Measurements from ENCODE around the gene SDF2L1.
"Not testable (repeated sequence)": the region's sequence is repeated elsewhere in the genome, so short reads cannot be mapped to it uniquely, and the experiment has no call there.

SDF2L1 gene, protein sequence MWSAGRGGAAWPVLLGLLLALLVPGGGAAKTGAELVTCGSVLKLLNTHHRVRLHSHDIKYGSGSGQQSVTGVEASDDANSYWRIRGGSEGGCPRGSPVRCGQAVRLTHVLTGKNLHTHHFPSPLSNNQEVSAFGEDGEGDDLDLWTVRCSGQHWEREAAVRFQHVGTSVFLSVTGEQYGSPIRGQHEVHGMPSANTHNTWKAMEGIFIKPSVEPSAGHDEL

DNA sequence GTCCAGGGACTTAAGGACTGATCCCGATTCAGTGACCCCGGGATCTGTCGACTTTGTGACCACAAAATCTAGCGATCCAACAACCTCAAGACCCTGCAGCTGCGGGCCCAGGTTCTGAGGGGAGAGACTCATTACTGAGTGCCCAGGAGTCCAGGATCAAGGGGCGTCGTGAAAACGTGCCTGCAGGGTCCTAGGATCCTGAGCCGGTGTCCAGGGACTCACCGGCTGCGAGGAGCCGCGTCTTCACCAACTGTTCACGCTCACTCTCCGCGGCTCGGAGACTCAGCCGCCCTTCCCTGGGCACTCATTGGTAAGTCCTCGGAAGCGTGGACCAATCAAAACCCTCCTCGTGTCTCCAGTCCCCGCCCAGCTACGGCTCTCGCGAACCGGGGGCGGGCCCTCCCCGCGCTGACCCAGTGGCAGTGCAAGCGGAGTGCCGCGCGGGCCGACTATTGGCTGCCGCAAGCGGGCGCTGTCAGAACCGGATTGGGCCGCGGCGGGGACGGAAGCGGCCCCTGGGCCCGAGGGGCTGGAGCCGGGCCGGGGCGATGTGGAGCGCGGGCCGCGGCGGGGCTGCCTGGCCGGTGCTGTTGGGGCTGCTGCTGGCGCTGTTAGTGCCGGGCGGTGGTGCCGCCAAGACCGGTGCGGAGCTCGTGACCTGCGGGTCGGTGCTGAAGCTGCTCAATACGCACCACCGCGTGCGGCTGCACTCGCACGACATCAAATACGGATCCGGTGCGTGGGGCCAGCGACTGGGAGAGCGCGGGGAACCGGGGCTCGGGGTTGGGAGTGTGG, at the start of gene SDF2L1:
Gene SDF2L1 (plus strand): TSS at position 514 of the 795 bp plus-strand sequence. CDS start 35 bp downstream, at position 549.
- DNase-seq (ENCODE audit: low read depth) = peak; percentile 97

DNA sequence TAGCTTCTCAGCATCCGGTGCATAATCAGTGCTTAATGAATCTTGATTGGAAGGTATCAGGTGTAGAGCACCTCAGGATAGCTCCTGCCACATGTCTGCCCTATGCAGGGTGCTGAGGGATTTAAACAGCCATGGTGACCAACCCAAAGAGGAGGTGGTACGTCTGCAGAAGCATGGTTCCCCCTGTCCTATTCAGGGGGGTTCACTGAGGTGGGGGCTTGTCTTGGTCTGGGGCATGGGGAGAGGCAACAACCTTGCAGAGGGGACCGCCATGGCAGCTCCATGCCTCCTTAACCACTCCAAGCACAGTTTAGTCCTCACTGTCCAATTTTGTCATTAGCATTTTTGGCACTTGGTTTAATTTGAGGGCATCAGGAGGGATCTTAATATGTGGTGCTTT, 49.7 kb upstream of the SDF2L1 start:
- DNase-seq (ENCODE audit: low read depth) = no peak

DNA sequence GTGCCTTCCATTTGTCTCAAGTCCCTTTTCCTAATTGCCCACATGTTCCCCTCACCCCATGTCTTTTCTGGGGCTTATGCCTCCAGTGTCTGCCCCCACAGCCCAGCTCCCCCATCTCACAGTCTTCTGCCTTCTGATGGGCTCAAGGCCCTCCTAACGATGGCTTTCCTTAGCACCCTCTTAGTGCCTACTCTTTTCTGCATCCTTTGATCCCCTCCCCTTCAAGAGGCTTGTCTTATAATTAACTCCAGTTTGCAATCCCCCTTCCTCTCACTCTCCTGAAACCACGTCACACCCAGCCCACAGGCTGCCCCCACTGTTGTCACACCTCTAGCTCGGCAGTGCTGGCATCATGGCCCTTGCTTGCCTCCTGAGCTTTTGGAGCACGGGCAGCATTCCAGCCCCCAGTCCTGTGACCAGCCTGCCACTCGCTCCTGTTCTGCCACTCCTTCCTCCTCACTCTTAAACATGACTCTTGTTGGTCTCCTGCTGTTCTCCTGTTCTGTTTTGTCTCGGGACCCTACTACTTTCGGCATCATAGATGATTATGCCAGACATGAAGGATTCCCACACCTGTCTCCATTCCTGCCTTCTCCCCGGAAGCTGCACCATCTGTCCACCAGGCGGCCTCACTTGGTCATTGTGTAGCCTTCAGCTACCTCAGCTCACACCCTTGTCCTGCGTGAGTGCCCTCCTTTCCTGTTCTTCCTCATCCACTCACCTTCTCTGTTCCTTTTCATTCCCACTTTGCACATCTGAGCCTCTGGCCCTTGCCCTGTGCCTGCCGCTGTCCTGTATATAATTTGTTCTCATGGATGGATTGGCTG, 48.5 kb upstream of the SDF2L1 start:
- DNase-seq (ENCODE audit: low read depth) = no peak

DNA sequence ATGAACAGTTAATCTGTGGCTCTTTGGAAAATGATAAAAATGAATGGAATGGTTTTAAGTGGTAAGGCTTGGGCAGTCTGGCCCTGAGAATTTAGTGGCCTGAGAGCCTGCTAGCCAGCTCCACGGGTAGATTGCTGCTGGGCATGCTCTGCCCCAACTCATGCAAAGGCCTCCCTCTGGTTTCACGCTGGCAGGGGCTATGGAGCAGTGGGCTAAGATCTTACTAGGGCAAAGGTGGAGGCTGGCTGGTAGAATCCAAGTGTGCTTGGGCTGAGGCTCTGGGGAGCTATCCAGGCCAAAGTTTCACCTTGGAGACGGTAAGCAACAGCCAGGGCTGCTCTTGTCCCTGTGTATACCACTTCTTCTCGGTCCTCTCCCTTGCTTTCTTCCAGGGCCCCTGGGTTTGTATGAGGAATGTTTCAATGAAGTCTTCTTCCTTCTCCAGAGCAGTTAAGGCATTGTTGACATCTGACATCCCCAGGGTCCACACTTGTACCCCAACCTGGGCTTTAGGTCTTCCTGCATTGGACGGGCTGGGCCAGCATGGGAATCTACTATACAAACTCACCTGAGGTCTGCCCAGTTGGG, 47.1 kb upstream of the SDF2L1 start:
- no peak for DNase-seq (ENCODE audit: low read depth)

DNA sequence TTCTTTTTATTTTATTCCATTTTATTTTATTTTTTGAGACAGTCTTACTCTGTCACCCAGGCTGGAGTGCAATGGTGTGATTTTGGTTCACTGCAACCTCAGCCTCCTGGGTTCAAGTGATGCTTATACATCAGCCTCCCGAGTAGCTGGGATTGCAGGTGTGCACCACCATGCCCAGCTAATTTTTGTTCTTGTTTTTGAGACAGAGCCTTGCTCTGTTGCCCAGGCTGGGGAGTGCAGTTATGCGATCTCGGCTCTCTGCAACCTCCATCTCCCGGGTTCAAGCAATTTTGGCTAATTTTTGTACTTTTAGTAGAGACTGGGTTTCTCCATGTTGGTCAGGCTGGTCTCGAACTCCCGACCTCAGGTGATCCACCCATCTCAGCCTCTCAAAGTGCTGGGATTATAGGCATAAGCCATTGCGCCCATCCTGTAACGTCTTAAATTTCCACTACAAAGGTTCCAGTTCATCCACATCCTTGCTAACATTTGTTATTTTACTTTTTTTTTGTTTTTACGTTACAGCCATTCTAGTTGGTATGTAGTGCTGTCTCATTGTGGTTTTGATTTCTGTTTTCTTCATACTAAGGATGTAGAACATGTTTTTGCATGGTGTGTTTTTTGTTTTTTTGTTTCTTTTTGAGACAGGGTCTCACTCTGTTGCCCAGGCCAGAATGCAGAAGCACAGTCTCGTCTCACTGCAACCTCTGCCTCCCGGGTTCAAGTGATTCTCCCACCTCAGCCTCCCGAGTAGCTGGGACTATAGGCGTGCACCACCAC, 45.6 kb upstream of the SDF2L1 start:
- DNase-seq (ENCODE audit: low read depth) = not testable (repeated sequence)

DNA sequence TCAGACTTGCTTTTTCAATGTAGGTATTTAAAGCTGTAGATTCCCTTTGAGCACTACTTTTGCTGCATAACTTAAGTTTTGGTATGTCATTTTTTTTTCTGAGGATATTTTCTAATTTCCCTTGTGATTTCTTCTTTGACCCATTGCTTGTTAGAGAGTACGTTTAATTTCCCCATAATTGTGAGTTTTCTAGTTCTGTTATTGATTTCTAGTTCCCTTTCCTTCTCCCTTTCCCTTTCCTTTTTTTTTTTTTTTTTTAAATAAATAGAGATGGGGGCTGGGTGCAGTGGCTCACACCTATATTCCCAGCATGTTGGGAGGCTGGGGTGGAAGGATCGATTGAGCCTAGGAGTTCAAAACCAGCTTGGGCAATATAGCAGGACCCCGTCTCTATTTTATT, 43.8 kb upstream of the SDF2L1 start:
- no peak for DNase-seq (ENCODE audit: low read depth)

DNA sequence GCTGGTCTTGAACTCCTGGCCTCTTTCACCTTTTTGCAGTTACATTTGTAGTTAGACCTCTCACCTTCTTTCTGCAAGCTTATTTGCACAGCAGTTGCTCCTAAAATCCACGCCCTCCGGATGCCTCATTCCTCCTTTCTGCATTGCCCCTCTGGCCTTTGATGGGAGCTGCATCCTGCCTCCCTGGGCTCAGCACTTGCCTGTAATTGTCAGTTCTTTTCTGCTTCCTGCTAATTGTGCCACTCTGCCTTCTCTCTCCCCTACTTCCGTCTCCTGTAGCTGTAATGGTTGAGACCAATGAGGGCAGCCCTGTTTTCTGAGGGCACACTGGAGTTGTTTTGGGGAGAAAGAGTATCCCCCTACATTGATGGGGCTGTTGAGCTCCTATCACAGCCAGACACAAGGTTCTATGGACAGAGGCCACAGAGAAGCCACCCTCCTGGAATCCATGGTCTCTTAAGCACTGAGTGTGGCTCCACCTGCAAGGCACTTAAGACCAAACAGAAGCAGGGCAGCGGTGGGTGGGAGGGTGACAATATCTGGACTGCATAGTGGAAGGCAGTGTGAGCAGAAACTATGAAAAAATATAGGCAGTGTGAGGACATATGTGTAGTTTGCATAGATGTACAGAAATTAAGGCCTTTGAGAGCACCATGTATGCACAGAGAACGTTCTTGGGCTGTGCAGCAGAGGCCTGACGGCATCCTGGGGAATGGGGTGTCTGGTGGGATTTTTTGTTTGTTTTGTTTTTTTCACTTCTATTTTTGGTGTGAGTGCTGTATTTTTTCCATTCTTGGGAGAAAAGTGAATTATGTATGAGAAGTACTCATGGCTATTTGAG, 42.8 kb upstream of the SDF2L1 start:
- DNase-seq (ENCODE audit: low read depth) = no peak

DNA sequence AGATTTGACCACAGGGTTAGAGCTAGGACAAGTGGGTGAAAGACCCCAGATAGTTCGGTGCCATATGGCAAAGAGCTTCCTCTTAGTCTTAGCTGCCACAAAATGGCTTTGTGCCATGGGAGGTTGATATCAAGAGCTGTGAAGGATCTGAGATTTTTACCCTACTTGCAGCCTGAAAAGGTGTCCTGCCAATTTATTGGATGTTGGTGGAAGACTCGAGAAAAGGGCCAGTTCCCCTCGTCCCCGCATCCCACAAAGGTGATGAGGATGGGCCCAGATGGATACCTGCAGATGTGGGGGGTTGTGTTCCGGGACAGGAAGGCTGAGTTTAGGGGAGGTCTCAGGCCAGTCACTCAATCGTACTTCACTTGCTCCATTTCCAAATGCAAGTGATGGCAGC, 39.5 kb upstream of the SDF2L1 start:
- no peak for DNase-seq (ENCODE audit: low read depth)

DNA sequence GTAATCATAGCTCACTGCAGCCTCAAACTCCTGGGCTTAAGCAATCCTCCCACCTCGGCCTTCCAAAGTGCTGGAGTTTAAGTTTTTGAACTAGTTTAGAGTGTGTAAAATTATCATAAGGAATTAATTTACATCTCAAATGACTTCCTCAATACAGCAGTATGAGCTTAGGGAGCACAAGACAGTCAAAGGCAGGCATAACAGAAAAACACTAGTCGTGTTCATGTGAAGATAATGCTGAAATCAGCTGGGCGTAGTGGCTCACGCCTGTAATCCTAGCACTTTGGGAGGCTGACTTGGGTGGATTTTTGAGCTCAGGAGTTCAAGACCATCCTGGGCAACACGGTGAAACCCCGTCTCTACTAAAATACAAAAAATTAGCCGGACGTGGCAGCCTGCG, 38.1 kb upstream of the SDF2L1 start:
- no peak for DNase-seq (ENCODE audit: low read depth)

DNA sequence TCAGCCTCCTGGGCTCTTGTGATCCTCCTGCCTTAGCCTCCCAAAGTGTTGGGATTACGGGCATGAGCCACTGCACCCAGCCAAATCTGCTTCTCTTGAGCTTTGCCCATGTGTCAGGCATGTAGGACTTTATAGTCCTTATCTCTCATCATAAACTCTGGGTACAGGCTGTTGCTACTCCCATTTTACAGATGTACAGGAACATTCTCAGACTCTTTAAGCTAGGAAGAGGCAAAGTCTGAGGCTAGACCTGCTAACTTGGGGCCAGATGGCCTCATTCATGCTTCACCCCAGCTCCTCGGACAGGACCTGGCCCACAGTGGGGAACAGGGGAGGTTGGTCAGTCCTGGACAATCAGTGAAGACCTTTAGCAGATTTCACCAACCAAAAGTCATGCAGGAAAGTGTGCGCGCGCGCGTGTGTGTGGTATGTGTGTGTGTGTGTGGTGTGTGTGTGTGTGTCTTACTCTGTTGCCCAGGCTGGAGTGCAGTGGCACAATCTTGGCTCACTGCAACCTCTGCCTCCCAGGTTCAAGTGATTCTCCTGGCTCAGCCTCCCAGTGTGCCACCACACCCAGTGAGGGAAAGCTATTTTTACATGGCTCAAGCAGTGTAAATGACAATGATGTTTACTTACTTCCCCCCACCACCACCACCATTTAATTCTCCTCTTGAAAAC, 36.1 kb upstream of the SDF2L1 start:
- no peak for DNase-seq (ENCODE audit: low read depth)

DNA sequence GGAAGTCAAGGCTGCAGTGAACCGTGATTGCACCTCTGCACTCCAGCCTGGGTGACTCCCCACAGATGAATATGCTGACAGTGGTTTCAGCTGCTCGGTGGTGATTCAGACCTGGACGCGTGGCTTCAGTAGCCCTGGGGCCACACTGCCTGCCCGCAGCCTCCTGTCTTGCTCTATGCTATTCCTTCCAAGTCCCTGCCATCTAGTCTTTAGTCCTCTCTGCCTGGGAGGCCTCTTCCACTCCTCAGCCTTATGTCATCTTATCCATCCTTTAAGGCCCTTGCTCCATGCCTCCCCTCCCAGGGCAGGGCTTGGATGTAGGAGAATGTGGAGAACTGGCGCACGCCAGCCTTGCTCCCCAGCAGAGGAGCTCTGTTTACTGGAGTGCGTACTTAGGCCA, 35.3 kb upstream of the SDF2L1 start:
- no peak for DNase-seq (ENCODE audit: low read depth)

DNA sequence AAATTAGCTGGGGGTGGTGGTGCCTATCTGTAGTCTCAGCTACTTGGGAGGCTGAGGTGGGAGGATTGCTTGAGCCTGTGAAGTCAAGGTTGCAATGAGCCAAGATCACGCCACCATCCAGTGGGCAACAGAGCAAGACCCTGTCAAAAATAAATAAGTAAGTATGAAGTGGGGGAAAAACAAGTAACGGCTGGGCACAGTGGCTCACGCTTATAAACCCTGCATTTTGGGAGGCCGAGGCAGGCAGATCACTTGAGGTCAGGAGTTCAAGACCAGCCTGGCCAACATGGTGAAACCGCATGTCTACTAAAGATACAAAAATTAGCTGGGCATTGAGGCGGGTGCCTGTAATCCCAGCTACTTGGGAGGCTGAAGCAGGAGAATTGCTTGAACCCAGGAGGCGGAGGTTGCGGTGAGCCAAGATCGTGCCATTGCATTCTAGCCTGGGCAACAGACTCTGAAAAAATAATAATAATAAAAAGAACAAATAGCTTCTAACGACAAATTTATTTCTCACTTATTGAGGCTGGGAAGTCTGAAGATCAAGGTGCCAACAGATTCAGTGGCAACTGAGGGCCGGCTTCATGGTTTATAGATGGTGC, 32.4 kb upstream of the SDF2L1 start:
- DNase-seq (ENCODE audit: low read depth) = not testable (repeated sequence)

DNA sequence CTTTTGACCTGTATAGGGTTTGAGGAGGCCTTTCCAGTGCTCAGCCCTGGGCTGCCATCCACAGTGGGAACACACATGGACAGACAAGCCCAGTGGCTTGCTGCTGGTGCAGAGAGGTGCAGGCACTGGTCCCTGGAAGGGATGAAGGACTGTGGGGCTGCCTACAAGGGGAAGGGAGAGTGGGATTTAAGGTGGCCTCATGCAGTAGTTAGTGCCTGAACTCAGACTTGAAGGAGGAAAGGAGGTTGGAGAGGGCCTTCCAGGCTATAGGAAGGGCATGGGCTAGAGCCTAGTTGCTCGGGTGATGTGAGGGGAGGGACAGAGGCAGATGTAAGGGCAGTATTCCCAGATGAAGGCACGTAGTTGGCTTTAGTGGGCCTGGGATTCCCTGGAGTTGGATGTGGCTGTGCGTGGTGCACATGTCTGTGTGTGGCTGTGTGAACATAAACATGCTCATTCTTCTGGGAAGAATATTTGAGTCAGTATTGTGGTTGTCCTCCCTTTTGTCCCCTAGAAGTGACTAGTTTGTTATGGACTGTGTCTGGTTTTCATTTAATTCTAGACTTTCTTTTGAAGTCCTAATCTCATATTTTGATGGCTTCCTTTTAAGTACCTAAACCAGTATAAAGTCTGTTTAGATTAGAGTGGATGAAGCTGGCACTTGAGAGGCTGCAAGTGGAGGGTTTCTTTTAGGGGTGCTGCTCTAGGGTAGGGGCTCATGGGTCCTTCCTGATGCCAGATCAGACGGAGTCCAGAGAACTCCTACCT, 30.7 kb upstream of the SDF2L1 start:
- no peak for DNase-seq (ENCODE audit: low read depth)

DNA sequence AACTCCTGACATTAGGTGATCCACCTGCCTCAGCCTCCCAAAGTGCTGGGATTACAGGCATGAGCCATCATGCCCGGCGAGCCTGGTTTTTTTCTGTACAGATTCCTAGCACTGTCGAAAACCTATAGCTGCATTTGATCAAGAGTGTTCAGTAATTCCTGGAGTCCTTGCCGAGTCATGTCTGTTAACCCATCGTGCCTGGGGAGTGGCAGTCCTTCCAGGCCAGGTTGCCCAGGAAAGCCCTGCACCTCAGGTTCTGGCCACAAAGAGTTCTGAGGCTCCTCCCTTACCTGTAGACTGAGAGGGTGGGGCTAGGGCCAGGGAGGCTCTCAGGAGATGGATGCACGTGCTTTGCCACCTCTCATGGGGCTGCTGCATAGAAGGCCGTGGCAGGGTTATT, 29.2 kb upstream of the SDF2L1 start:
- no peak for DNase-seq (ENCODE audit: low read depth)

DNA sequence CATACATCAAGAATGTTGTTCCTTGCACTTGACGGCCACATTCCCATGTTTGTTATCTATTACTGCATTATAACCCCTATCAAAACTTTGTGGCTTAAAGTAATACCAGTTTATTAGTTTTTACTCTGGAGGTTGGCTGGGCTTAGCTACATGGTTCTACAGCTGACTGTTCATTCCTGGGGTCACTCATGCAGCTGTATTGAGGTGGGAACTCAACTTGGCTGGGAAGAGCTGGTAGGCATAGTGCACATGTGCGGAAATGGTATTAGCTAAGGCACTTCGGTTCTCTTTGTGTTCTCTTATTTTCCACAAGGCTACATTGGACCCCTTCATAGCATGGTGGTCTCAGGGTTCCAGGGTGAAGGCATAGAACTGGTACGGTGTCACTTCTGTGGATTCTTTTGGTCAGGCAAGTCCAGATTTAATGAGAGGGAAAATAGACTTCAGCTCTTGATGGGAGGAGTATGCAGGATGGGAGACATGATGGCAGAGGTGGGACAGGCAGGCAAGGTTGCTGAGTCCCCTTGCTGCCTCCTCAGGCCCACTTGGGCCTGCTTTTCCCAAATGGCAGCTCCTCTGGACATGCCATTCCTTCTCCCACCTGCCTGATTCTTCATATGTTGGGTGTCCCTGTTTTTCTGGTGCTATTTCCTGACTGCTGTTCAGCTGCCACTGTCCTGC, 28.4 kb upstream of the SDF2L1 start:
- no peak for DNase-seq (ENCODE audit: low read depth)

DNA sequence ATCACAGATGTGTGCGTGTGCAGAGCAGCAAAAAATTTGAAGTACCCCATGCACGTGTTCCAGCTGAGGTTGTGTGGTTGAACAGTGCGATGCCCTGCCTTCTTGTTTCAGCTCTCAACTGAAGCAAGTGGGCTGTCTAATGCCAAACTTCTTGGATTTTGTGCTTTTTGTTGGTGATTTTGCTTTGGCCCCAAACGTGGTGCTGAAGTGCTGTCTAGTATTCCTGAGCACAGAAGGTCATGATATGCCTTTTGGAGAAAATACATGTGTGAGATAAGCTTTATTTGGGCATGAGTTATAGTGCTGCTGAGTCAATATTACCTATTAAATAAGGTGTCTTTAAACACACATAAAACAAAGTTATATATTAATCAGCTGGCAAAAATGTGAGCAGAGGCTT, 26.4 kb upstream of the SDF2L1 start:
- no peak for DNase-seq (ENCODE audit: low read depth)

DNA sequence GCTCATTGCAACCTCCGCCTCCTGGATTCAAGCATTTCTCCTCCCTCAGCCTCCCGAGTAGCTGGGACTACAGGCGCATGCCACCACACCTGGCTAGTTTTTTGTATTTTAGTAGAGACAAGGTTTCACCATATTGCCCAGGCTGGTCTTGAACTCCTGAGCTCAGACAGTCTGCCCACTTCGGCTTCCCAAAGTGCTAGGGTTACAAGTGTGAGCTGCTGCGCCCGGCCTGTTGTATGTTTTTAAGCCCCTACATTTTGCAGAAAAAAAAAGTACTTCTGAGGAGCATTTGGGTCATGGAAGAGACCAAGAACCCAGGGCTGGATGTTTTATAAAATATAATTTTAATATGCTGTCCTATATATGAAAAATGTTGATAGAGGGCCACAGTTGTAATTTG, 24.8 kb upstream of the SDF2L1 start:
- DNase-seq (ENCODE audit: low read depth) = not testable (repeated sequence)

DNA sequence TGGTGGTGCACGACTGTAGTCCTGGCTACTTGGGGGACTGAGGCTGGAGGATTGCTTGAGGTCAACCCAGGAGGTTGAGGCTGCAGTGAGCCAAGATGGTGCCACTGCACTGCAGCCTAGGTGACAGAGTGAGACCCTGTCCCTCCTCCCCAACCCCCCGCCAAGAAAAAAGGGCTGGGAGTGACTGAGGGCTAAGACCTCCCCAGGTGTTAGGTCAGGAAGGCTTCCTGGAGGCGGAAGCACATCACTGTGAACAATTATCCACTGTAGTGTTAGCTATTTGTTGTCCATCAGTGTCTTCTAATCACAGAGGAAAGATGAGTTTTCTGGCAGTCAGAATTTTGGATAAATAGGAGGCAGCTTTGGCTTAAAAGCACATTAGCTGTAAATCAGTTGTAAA, 21.1 kb upstream of the SDF2L1 start:
- no peak for DNase-seq (ENCODE audit: low read depth)
